Right renal cortex interstitium (tissue), 3 donors: ENCODE results near the gene SORCS3. TPM values are rescaled to one million over a fixed set of nuclear protein-coding genes. Genes with fewer than 3 reads are reported as not detected.

Experiments
- DNase-seq, 3 donors: peaks; one replicate each; pipeline ENCODE4 v3.0.0-alpha.2; 2013; ENCODE audit warnings: low read depth in 3 of 3, low spot score in 2 of 3
- polyA plus RNA-seq, 3 donors: library from polyadenylated mRNA; unstranded; fragments of 120-200 nt; gene quantifications; one replicate each; pipeline ENCODE4 v1.2.1, GENCODE V29; 2013; ENCODE audit not compliant: insufficient read length in 3 of 3

Gene SORCS3
- polyA plus RNA-seq, 3 donors, result 2.6 to 4.1 (median 3.6) TPM

DNA sequence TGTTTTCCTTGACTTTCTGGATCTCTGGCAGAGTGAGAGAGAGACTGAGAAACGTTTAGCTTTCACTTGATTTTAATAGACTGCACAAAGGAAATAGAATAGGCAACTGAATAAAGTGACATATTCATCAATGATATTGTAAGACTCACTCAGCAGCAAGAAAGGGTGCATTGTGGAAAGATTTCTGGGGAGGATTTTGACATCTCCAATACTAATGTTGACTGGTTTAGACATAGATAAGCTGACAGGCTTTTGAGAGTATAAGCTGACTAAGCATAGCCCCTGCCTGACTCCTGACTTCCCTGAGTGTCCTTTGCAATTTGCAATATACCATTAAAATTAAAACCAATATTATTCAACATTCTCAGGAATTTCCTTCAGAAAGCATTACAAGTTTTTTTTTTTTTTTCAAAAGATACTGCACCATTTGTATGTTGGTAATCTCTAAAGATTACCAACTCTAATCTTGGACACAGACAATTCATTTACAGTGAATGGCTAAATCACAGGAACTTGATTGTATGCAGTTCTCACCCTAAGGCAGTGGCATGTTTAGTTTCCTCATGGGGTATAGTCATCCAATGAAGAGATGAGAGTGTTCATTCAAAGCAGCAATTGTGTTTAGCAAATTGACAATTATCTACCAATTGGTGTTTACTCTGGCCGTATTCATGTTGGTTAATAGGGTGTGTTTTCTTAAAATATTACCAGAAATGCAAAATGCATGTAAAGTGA is 325.6 kb downstream of the SORCS3 start:
- DNase-seq, result no peak

DNA sequence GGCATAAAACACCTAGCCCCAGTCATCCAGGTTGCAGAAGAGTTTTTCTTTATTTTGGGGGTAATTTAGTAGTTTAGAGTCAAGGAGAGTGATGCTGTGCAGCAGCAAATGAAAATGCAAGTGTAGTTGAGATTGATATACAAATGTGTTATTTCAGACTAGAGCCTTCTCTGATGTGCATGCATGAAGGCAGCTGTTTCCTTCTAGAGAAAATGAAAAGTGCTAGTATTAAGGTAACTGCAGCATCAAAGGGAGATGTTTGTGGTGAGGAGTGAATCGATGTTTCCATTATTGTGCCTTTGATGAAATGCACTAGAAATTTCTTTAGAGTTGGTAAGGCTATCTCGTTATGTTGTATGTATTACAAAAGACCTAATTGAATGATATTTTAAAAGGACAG is 339.3 kb downstream of the SORCS3 start:
- no peak for DNase-seq

- DNase-seq, result no peak
Observed at GRCh38 chr10:104981995-104982394, 340.9 kb downstream of the SORCS3 start.

DNA sequence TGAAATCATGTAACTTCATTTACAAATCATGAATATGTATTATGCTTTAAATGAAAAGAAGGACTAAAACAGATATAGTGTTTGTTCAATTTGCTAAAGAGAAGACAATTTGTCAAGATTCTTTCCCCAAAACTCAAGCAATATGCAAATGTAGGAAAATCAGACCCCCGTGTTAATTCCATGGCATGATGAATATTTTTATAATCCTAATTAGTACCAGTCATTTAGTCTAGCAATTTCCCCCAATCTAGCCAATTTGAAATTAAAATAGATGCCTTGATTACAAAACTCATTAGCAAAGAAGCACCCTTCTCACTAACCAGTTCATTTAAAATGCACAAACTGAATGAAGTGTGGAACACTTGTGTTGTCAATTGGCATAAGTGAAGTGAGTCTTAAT is 347.6 kb downstream of the SORCS3 start:
- DNase-seq, result no peak

GRCh38 chr10:104989880-104990279 is 348.8 kb downstream of the SORCS3 start:
- DNase-seq, result no peak

GRCh38 chr10:104993085-104993484 is 352.0 kb downstream of the SORCS3 start:
- no peak for DNase-seq

- DNase-seq, result no peak
Observed at GRCh38 chr10:105001269-105001668, 360.2 kb downstream of the SORCS3 start.

GRCh38 chr10:105010411-105011121 is 369.5 kb downstream of the SORCS3 start:
- DNase-seq, result no peak

DNA sequence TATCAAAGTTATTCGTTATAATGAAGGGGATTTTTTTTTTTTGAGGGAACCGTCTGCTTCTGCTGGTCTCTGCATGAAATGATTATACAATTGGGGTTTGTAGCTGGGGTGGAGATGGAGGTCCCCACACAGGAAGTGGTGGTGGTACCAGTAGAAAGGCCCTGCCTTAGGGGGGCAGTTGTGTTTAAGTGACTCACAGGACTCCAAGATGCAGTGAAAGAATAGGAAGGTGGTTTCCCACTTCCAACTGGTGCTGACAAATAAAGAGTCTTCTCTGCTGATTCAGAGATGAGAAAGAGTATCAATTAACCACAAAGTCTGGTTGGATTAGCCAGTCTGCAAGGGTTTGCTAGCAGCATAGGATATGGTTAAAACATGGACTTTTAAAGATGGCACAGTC is 376.0 kb downstream of the SORCS3 start:
- no peak for DNase-seq

DNA sequence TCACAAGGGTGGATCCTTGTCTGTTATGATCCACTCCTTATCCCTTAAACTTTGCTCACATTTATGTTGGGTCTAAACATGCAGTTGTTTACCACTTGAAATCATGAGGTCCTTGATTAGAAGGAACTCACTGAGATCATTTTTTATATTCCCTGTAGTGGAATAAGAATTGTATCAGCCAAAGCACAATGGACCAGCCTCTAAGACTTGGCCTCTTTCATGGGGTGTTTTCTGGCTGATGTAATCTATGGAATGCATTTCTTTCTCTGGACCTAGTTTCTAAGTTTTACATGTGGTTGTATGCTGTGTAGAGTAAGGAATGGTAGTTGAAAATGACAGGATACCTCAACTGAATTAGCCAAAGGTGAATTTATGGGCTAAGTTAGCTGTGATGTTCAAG is 376.6 kb downstream of the SORCS3 start:
- no peak for DNase-seq

GRCh38 chr10:105023211-105024111 is 382.4 kb downstream of the SORCS3 start:
- no peak for DNase-seq

GRCh38 chr10:105024184-105024583 is 383.1 kb downstream of the SORCS3 start:
- DNase-seq, result no peak

- no peak for DNase-seq
Observed at GRCh38 chr10:105025092-105025491, 384.0 kb downstream of the SORCS3 start.

GRCh38 chr10:105026566-105026965 is 385.5 kb downstream of the SORCS3 start:
- DNase-seq, result no peak

GRCh38 chr10:105029286-105029685 is 388.2 kb downstream of the SORCS3 start:
- DNase-seq, result no peak

GRCh38 chr10:105037022-105037421 is 395.9 kb downstream of the SORCS3 start:
- no peak for DNase-seq

DNA sequence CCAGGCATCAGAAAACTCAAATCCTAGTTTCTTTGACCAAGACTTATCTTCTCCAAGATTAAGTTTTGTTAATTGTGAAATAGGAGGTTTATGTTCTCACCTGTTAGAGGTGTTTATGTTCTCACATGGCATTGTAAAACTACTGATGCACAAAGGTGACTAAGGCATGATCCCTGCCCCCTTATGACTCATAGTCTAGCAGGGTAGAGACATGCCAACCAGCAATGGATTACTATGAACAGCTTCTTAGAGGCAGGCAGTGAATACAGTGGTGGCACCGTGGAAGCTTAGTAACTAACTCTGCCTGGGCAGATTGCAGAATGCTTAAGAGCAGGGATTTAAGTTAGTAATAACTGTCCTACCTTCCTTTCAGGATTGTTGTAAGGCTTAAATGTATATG is 400.9 kb downstream of the SORCS3 start:
- no peak for DNase-seq

- DNase-seq, result no peak
Observed at GRCh38 chr10:105042906-105043552, 401.9 kb downstream of the SORCS3 start.

DNA sequence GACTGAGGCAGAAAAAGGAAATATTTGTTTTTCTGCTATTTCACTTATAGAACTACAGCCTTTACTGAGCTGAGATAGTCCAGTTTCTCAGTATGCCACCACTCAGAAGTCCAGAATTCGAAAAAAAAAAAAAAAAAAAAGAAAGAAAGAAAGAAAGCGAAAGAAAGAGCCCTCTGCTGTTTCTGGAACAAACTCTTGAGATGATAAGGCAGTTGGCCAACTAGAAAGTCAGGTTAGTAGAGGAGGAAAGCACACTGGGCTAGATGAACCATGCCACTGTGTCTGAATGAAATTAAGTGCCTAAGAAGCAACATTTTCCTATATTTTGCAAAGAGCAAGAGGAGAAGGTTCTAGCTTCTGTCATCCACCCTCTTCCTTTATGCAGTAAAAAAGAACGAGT is 403.8 kb downstream of the SORCS3 start:
- DNase-seq, result no peak

- no peak for DNase-seq
Observed at GRCh38 chr10:105056413-105056812, 415.3 kb downstream of the SORCS3 start.

GRCh38 chr10:105062951-105063350 is 421.9 kb downstream of the SORCS3 start:
- DNase-seq, result peak; percentile 32 to 52 (median 35)
